HepG2 (cell line): ENCODE measurements around the gene NPAS2. TPM values are rescaled to one million over a fixed set of nuclear protein-coding genes. Genes with fewer than 3 reads are reported as not detected.

Experiments used
- ARNTL ChIP-seq: sonication (generic); formaldehyde crosslinking; IDR thresholded peaks from 2 replicates; pipeline ENCODE4 v1.4.0; 2020; ENCODE audit warnings: mild to moderate bottlenecking, missing genetic modification reagents
- CENPT ChIP-seq: sonication (generic); formaldehyde crosslinking; IDR thresholded peaks from 2 replicates; pipeline ENCODE4 v1.8.0; 2022; ENCODE audit warnings: low read depth, mild to moderate bottlenecking, moderate library complexity, missing genetic modification reagents
- CREM ChIP-seq, 2 experiments: sonication (generic) in 1 of 2; formaldehyde crosslinking in 1 of 2; IDR thresholded peaks; 2 replicates each; pipeline versions ENCODE4 v1.4.0 to v1.6.1; 2016 to 2020; ENCODE audit warnings: antibody characterized with exemption in 1 of 2, mild to moderate bottlenecking in 1 of 2, missing genetic modification reagents in 1 of 2
- DMTF1 ChIP-seq: sonication (generic); formaldehyde crosslinking; IDR thresholded peaks from 2 replicates; pipeline ENCODE4 v1.4.0; 2020; ENCODE audit warnings: mild to moderate bottlenecking, missing genetic modification reagents
- HDAC2 ChIP-seq: sonication (generic); formaldehyde crosslinking; IDR thresholded peaks from 2 replicates; pipeline ENCODE4 v1.4.0; 2020; ENCODE audit warnings: missing genetic modification reagents
- KDM3A ChIP-seq: IDR thresholded peaks from 2 replicates; pipeline ENCODE4 v1.6.1; 2018; ENCODE audit warnings: low read depth, missing compliant biosample characterization
- KLF6 ChIP-seq: IDR thresholded peaks from 2 replicates; pipeline ENCODE4 v1.8.0; 2016; ENCODE audit warnings: missing biosample characterization, missing genetic modification reagents
- MAFG ChIP-seq: sonication (generic); formaldehyde crosslinking; IDR thresholded peaks from 2 replicates; pipeline ENCODE4 v1.5.1; 2020; ENCODE audit warnings: mild to moderate bottlenecking, missing genetic modification reagents
- PHB2 ChIP-seq: fragments of 450-650 bp; IDR thresholded peaks from 2 replicates; pipeline ENCODE4 v1.6.1; 2018; ENCODE audit not compliant: partially characterized antibody
- RERE ChIP-seq: IDR thresholded peaks from 2 replicates; pipeline ENCODE4 v1.6.1; 2016; ENCODE audit warnings: low read depth, missing genetic modification reagents, missing compliant biosample characterization
- SCMH1 ChIP-seq: sonication (generic); formaldehyde crosslinking; IDR thresholded peaks from 2 replicates; pipeline ENCODE4 v1.9.0; 2021; ENCODE audit warnings: missing genetic modification reagents, mild to moderate bottlenecking, borderline replicate concordance
- SIX4 ChIP-seq: sonication (generic); formaldehyde crosslinking; IDR thresholded peaks from 2 replicates; pipeline ENCODE4 v1.4.0; 2020; ENCODE audit warnings: missing genetic modification reagents
- TCF7 ChIP-seq: sonication (generic); IDR thresholded peaks from 2 replicates; pipeline ENCODE4 v1.6.1; 2016; ENCODE audit warnings: antibody characterized with exemption, low read depth
- ZBTB14 ChIP-seq: sonication (generic); formaldehyde crosslinking; IDR thresholded peaks from 2 replicates; pipeline ENCODE4 v1.4.0; 2020; ENCODE audit warnings: missing genetic modification reagents
- ZBTB42 ChIP-seq: sonication (generic); formaldehyde crosslinking; IDR thresholded peaks from 2 replicates; pipeline ENCODE4 v1.5.0; 2020; ENCODE audit warnings: mild to moderate bottlenecking, missing genetic modification reagents
- ZMYM4 ChIP-seq: sonication (generic); formaldehyde crosslinking; IDR thresholded peaks from 2 replicates; pipeline ENCODE4 v1.8.1; 2023; ENCODE audit warnings: mild to moderate bottlenecking, missing genetic modification reagents
- ZNF260 ChIP-seq: sonication (generic); formaldehyde crosslinking; IDR thresholded peaks from 2 replicates; pipeline ENCODE4 v1.4.0; 2020; ENCODE audit warnings: missing genetic modification reagents, low read depth, mild to moderate bottlenecking, borderline replicate concordance
- ZNF331 ChIP-seq: sonication (generic); formaldehyde crosslinking; IDR thresholded peaks from 2 replicates; pipeline ENCODE4 v1.4.0; 2020; ENCODE audit warnings: missing genetic modification reagents
- ZNF34 ChIP-seq: sonication (generic); formaldehyde crosslinking; IDR thresholded peaks from 2 replicates; pipeline ENCODE4 v1.4.0; 2020; ENCODE audit warnings: mild to moderate bottlenecking, missing genetic modification reagents, borderline replicate concordance
- ZNF44 ChIP-seq: sonication (generic); formaldehyde crosslinking; IDR thresholded peaks from 2 replicates; pipeline ENCODE4 v1.5.1; 2020; ENCODE audit warnings: mild to moderate bottlenecking, missing genetic modification reagents
- ZNF850 ChIP-seq: sonication (generic); formaldehyde crosslinking; conservative IDR thresholded peaks from 2 replicates; pipeline ENCODE4 v1.9.0; 2021; ENCODE audit warnings: mild to moderate bottlenecking, missing genetic modification reagents
- polyA plus RNA-seq, 8 experiments: library from polyadenylated mRNA; depleted of rRNA in 3 of 8; stranded (reverse) in 7 of 8; unstranded in 1 of 8; fragments of >200 nt; fragmentation: Illumina TruSeq in 4 of 8; extraction: Trizol in 4 of 8; gene quantifications; 2 replicates each; pipeline versions ENCODE4 v1.2.1 to v1.2.3, GENCODE V29; 2011 to 2016; ENCODE audit warnings: low read depth in 4 of 8, missing spikeins in 1 of 8, mixed read lengths in 1 of 8; ENCODE audit not compliant: insufficient read depth in 1 of 8
- total RNA-seq, 5 experiments: library from RNA; depleted of rRNA; stranded (reverse); fragments of >200 nt; fragmentation: Illumina TruSeq; extraction: Trizol; gene quantifications; 2 replicates each; pipeline ENCODE4 v1.2.3, GENCODE V29; 2016; ENCODE audit warnings: low read depth in 1 of 5

The NPAS2 gene
- total and polyA plus RNA-seq, 2 of the 13 experiments (the other 11 are each of a cell fraction or from before 2014, with no cell fraction given), result 14.8 to 37.5 TPM

- TF ChIP-seq ZBTB14 (CRISPR knock-in tag), result no peak; the same call in 1 of the 2 replicates
- TF ChIP-seq ZNF44, result no peak
- no peak for TF ChIP-seq SCMH1 (CRISPR knock-in tag)
- no peak for TF ChIP-seq MAFG (CRISPR knock-in tag)
- TF ChIP-seq ARNTL (CRISPR knock-in tag), result no peak; the same call in 1 of the 2 replicates
- TF ChIP-seq KDM3A, result 0 out of 2 replicates have a peak, but pooled peaks have one; percentile 31
- no peak for TF ChIP-seq RERE (CRISPR knock-in tag)
- TF ChIP-seq ZNF850 (CRISPR knock-in tag), result no peak
- TF ChIP-seq KLF6 (CRISPR knock-in tag), result no peak; the same call in 1 of the 2 replicates
- no peak for TF ChIP-seq PHB2
- TF ChIP-seq ZNF34 (CRISPR knock-in tag), result peak; percentile 89
- TF ChIP-seq ZNF260 (CRISPR knock-in tag), result no peak
- TF ChIP-seq HDAC2, result no peak
- TF ChIP-seq CENPT (CRISPR knock-in tag), result 0 out of 2 replicates have a peak, but pooled peaks have one; percentile 21
- TF ChIP-seq TCF7, result no peak
- TF ChIP-seq ZNF331 (CRISPR knock-in tag), result peak; percentile 23; the same call in 1 of the 2 replicates
- no peak; the same call in 1 of the 2 replicates for TF ChIP-seq ZMYM4 (CRISPR knock-in tag)
- peak; percentile 77; the same call in 1 of the 2 replicates for TF ChIP-seq ZBTB42
- TF ChIP-seq DMTF1 (CRISPR knock-in tag), result 0 out of 2 replicates have a peak, but pooled peaks have one; percentile 73
- TF ChIP-seq SIX4 (CRISPR knock-in tag), result no peak; the same call in 1 of the 2 replicates
- 0 out of 2 replicates have a peak, but pooled peaks have one; percentile 9 for TF ChIP-seq CREM (IDR thresholded peaks at IDR 0.05)
- no peak for TF ChIP-seq CREM (CRISPR knock-in tag; IDR thresholded peaks at IDR 0.05)
Observed at GRCh38 chr2:100818606-100819369, 1.2 kb upstream of the NPAS2 start (continued).
